Measurements from ENCODE around the gene DYNLL2. TPM values are rescaled to one million over a fixed set of nuclear protein-coding genes. Genes with fewer than 3 reads are reported as not detected.

Gene DYNLL2
- total RNA-seq, 1 donor from 2014 or later: 18.8 TPM

GRCh38 chr17:58051468-58051867 is 31.8 kb upstream of the DYNLL2 start:
- no peak for TF ChIP-seq CTCF (IDR thresholded peaks at IDR 0.05)
- Mint-ChIP-seq H3K9me3 (ENCODE audit: unreplicated experiment) (no peaks in the 10 kb centered on the region), H3K27ac (ENCODE audit: unreplicated experiment) (no peak overlapping the region), H3K27me3 (ENCODE audit: unreplicated experiment) (peaks cover 44% of the 10 kb centered on the region), H3K4me3 (ENCODE audit: unreplicated experiment) (no peak overlapping the region), H3K36me3 (ENCODE audit: unreplicated experiment) (no peaks in the 10 kb centered on the region), H3K4me1 (ENCODE audit: unreplicated experiment) (no peaks in the 10 kb centered on the region)
- no peak for DNase-seq (ENCODE audit: extremely low spot score, unreplicated experiment)

GRCh38 chr17:58052407-58052806 is 30.8 kb upstream of the DYNLL2 start:
- TF ChIP-seq CTCF (IDR thresholded peaks at IDR 0.05): no peak
- DNase-seq (ENCODE audit: extremely low spot score, unreplicated experiment): no peak
- Mint-ChIP-seq H3K4me3 (ENCODE audit: unreplicated experiment) (no peak overlapping the region), H3K4me1 (ENCODE audit: unreplicated experiment) (no peaks in the 10 kb centered on the region), H3K27me3 (ENCODE audit: unreplicated experiment) (peaks cover 47% of the 10 kb centered on the region), H3K27ac (ENCODE audit: unreplicated experiment) (no peak overlapping the region), H3K9me3 (ENCODE audit: unreplicated experiment) (no peaks in the 10 kb centered on the region), H3K36me3 (ENCODE audit: unreplicated experiment) (no peaks in the 10 kb centered on the region)

- H3K27ac Mint-ChIP-seq (ENCODE audit: unreplicated experiment): no peak overlapping the region
- H3K4me3 Mint-ChIP-seq (ENCODE audit: unreplicated experiment): no peak overlapping the region
- DNase-seq (ENCODE audit: extremely low spot score, unreplicated experiment): no peak
- no peaks in the 10 kb centered on the region for H3K36me3 Mint-ChIP-seq (ENCODE audit: unreplicated experiment)
- no peaks in the 10 kb centered on the region for H3K4me1 Mint-ChIP-seq (ENCODE audit: unreplicated experiment)
- TF ChIP-seq CTCF (IDR thresholded peaks at IDR 0.05): no peak
- peaks cover 44% of the 10 kb centered on the region for H3K27me3 Mint-ChIP-seq (ENCODE audit: unreplicated experiment)
- H3K9me3 Mint-ChIP-seq (ENCODE audit: unreplicated experiment): no peaks in the 10 kb centered on the region
Observed at GRCh38 chr17:58052945-58053715, 30.1 kb upstream of the DYNLL2 start.

- Mint-ChIP-seq H3K36me3 (ENCODE audit: unreplicated experiment) (no peaks in the 10 kb centered on the region), H3K27ac (ENCODE audit: unreplicated experiment) (no peak overlapping the region), H3K4me1 (ENCODE audit: unreplicated experiment) (no peaks in the 10 kb centered on the region), H3K27me3 (ENCODE audit: unreplicated experiment) (peaks cover 55% of the 10 kb centered on the region), H3K9me3 (ENCODE audit: unreplicated experiment) (no peaks in the 10 kb centered on the region), H3K4me3 (ENCODE audit: unreplicated experiment) (no peak overlapping the region)
- no peak for DNase-seq (ENCODE audit: extremely low spot score, unreplicated experiment)
- no peak for TF ChIP-seq CTCF (IDR thresholded peaks at IDR 0.05)
Observed at GRCh38 chr17:58054641-58055040, 28.6 kb upstream of the DYNLL2 start.

GRCh38 chr17:58056476-58056875 is 26.7 kb upstream of the DYNLL2 start:
- Mint-ChIP-seq H3K4me3 (ENCODE audit: unreplicated experiment) (no peak overlapping the region), H3K9me3 (ENCODE audit: unreplicated experiment) (no peaks in the 10 kb centered on the region), H3K27me3 (ENCODE audit: unreplicated experiment) (peaks cover 52% of the 10 kb centered on the region), H3K4me1 (ENCODE audit: unreplicated experiment) (no peaks in the 10 kb centered on the region), H3K27ac (ENCODE audit: unreplicated experiment) (no peak overlapping the region), H3K36me3 (ENCODE audit: unreplicated experiment) (no peaks in the 10 kb centered on the region)
- no peak for DNase-seq (ENCODE audit: extremely low spot score, unreplicated experiment)
- TF ChIP-seq CTCF (IDR thresholded peaks at IDR 0.05): no peak

All from osteocyte (in vitro differentiated cells).